ENCODE results near the gene IGF1.
"Not testable (repeated sequence)": the region's sequence is repeated elsewhere in the genome, so short reads cannot be mapped to it uniquely, and the experiment has no call there.

Gene IGF1

GRCh38 chr12:102390068-102390467, 90.3 kb downstream of the IGF1 start:
- no peak for DNase-seq (ENCODE audit: low read depth in 2 of 2, low spot score in 1 of 2)

GRCh38 chr12:102388469-102388868, 91.9 kb downstream of the IGF1 start:
- no peak for DNase-seq (ENCODE audit: low read depth in 2 of 2, low spot score in 1 of 2)

DNA sequence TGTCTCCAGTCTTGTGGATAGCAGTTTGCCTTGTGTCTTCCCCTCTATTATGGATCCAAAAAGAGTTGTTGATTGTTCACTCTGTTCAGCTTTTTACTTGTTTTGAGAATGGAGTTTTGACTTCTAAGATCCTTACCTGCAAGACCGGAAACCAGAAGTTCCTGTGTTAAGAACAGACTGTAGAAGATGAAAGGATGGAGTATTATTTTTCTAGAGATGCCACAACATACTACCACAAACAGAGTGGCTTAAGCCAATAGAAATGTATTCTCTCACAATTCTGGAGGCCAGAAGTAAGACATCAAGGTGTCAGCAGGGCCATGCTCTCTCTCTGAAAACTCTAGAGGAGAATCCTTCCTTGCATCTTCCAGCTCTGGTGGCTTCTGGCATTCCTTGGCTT, 95.0 kb downstream of the IGF1 start:
- no peak for DNase-seq (ENCODE audit: low read depth in 2 of 2, low spot score in 1 of 2)

DNA sequence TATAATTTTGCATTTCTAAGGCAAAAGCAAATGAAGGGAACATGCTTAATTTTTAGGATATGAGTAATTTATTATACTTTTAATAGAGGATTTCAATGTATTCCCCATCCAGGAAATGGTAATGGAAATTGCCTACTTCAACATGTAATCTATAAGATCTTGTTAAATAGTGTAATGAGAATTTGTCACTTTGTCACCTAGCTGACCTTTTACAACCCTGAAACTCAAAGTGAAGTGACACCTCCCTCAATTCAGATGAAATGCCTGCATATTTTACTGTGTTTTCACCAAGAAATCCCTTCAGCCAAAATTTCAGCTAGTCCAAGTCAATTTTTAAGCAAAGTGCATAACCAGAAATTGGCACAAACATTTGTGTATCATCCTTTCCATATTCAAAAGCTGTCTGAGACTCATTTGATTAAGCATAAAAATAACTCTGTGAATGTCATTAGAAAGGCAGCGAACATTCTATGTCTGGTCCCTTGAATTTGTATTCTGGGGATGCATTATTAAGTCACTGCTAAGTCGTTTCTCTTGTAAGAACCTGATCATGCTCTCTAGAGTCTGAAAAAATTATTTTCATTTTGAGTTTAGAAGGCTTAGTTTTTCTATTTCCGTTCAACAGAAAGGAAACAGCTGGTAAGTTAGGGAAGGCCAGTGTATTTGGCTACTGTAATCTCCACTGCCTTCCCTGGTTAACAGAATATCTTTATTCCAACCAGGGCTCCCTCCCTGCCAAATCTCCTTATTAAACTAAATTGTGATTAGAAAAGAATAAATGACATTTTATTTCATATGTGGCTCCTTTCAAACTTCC, 100.8 kb downstream of the IGF1 start:
- no peak for DNase-seq (ENCODE audit: low read depth in 2 of 2, low spot score in 1 of 2)

DNA sequence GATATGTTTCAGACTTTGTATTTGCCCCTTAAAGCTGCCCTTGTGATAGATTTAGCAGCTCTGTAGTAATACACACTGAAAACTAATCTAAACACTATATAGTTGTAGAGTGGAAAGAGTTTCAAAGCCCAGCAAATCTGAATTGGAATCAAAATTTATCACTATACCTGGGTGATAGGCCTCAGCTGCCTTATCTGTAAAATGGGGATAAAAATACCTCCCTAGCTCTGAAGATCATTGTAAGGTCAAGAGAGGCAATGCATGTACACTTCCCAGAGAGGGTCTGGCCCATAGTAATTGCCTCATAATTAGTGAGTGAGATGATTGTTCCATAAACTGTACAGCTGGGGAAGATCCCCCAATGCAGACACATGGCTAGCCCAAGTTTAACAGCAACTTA, 103.6 kb downstream of the IGF1 start:
- no peak for DNase-seq (ENCODE audit: low read depth in 2 of 2, low spot score in 1 of 2)

DNA sequence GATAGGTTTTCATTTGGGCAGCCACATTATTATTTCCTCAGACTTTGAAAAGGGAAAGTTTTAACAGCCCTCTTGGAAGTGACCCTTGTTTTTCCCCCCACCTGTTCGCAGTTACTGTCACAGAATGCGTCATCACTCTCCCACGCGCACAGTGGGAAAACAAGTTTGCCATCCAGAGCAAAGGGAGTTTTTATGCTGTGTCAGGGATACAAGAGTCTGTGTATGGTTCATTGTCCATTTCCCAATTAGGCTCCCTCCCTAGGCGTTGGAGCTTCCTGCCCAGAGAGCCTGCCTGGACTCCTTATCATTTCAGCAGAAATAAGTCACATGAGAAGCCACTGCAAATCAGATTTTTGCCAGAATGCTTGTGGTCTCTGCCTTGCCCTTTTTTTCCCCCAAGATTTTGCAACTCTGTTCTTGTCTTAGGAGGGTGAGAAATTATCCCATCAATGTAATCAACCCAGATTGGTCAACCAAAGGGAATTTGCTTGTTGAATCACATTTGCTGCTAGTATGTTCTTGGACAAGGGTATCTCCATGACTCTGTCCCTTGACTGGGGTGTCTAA, 104.1 kb downstream of the IGF1 start:
- no peak for DNase-seq (ENCODE audit: low read depth in 2 of 2, low spot score in 1 of 2)

DNA sequence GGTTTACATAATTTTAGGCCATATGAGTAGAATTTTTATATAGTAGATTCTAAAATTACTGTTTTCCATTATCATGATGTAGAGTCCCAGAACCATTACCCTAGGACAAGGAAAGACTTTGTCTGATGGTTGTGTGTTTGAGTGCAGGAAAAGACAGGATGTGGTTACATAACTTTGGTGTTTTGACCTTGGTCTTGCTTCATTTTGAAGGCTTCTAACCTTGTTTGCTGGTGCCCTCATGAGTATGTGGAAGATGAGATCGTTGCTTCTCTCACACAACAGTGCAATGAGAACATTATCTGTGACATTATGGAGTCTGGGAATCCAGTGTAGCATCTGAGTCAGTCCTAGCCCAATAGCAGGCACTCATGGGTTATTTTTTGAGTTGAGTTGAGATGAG, 106.2 kb downstream of the IGF1 start:
- DNase-seq (ENCODE audit: low read depth in 2 of 2, low spot score in 1 of 2), result no peak

- no peak for DNase-seq (ENCODE audit: low read depth in 2 of 2, low spot score in 1 of 2)
Observed at GRCh38 chr12:102372087-102372486, 108.3 kb downstream of the IGF1 start.

GRCh38 chr12:102371165-102371564, 109.2 kb downstream of the IGF1 start:
- no peak for DNase-seq (ENCODE audit: low read depth in 2 of 2, low spot score in 1 of 2)

DNA sequence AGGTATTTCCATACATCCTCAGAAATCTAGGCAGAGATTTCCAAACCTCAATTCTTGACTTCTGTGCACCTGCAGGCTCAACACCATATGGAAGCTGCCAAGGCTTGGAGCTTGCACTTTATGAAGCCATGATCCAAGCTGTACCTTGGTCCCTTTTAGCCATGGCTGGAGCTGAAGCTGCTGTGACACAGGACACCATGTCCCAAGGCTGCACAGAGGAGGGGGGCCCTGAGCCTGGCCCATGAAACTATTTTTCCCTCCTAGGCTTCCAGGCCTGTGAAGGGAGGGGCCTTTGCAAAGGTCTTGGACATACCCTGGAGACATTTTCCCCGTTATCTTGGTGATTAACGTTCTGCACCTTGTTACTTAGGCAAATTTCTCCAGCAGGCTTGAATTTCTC, 110.5 kb downstream of the IGF1 start:
- no peak for DNase-seq (ENCODE audit: low read depth in 2 of 2, low spot score in 1 of 2)

GRCh38 chr12:102365365-102365764, 115.0 kb downstream of the IGF1 start:
- DNase-seq (ENCODE audit: low read depth in 2 of 2, low spot score in 1 of 2), result no peak

DNA sequence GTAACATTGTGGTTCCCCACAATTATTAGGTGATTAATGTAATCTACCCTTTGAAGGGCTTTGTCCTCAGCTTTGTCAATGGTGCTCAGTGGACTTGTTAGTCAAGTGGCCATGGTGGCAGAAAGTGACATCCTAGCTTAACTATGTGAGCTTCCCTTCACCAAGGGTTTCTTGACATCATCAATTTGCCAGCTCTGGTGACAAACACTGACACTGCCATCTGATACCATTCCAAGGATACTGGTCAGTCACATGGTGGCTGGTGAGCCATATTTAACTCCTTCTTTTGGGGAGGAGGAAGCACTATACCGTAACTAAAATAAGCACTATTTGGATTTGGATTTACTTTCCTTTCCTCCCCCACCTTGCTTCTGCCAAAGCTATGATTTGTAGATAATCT, 115.7 kb downstream of the IGF1 start:
- DNase-seq (ENCODE audit: low read depth in 2 of 2, low spot score in 1 of 2), result no peak

GRCh38 chr12:102356690-102357089, 123.7 kb downstream of the IGF1 start:
- DNase-seq (ENCODE audit: low read depth in 2 of 2, low spot score in 1 of 2), result no peak

DNA sequence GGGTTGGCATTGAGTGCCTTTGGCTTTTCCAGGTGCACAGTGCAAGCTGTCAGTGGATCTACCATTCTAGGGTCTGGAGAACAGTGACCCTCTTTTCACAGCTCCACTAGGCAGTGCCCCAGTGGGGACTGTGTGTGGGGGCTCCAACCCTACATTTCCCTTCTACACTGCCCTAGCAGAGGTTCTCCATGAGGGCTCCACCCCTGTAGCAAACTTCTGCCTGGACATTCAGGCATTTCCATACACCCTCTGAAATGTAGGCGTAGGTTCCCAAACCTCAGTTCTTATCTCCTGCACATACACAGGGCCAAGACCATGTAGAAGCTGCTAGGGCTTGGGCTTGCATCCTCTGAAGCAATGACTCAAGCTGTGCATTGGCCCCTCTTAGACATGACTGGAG, 126.1 kb downstream of the IGF1 start:
- DNase-seq (ENCODE audit: low read depth in 2 of 2, low spot score in 1 of 2), result not testable (repeated sequence)

DNA sequence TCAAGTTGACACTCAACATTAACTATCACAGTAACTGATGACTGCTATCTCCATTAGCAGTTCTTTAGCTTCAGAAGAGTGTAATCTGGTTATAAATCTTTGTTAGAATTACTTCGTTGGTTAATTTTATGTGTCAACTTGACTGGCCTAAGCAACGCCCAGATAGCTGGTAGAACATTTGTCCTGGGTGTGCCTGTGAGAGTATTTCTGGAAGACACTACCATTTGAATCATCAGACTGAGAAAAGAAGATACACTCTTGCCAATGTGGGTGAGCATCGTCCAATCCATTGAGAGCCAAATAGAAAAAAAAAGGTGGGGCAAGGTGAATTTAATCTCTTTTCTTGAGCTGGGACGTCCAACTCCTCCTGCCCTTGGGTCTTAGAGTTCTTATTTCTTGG, 129.0 kb downstream of the IGF1 start:
- no peak for DNase-seq (ENCODE audit: low read depth in 2 of 2, low spot score in 1 of 2)

DNA sequence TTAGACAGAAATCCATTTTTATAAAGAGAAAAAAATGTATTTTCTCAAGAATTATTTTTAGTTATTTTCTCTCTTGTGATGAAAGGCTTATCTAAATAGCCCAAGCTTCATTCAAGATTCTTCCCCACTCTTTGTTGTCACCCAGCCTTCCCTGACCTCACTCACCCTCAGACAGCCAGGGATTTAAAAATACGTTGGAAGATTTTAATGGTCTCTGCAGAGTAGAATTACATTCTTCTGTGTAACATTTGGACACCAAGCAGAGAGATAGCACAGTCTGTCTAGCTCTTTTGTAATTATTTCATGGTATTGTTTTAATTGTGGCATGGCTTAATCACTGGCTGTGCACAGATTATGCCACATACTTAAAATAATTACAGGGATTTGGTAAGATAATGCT, 130.3 kb downstream of the IGF1 start:
- DNase-seq (ENCODE audit: low read depth in 2 of 2, low spot score in 1 of 2), result no peak

GRCh38 chr12:102349079-102349478, 131.3 kb downstream of the IGF1 start:
- DNase-seq (ENCODE audit: low read depth in 2 of 2, low spot score in 1 of 2), result no peak

- DNase-seq (ENCODE audit: low read depth in 2 of 2, low spot score in 1 of 2), result no peak
Observed at GRCh38 chr12:102347811-102348210, 132.6 kb downstream of the IGF1 start.

All from stimulated activated CD8-positive, alpha-beta memory T cell treated with anti-CD3 and anti-CD28 coated beads, Interleukin-4, amount 100 ng/mL, for 4 hours (primary cell).